K562 treated with DMSO at 1 percent for 4 hours (cell line): ENCODE results near the gene UGT1A6. TPM values are rescaled to one million over a fixed set of nuclear protein-coding genes. Genes with fewer than 3 reads are reported as not detected.

Source experiments
- total RNA-seq: library from RNA; unstranded; fragments of 300-600 nt; gene quantifications from 2 replicates; pipeline ENCODE4 v1.2.3, GENCODE V29; 2022; ENCODE audit not compliant: insufficient read depth

The UGT1A6 gene
- total RNA-seq = not detected in 2 replicates

DNA sequence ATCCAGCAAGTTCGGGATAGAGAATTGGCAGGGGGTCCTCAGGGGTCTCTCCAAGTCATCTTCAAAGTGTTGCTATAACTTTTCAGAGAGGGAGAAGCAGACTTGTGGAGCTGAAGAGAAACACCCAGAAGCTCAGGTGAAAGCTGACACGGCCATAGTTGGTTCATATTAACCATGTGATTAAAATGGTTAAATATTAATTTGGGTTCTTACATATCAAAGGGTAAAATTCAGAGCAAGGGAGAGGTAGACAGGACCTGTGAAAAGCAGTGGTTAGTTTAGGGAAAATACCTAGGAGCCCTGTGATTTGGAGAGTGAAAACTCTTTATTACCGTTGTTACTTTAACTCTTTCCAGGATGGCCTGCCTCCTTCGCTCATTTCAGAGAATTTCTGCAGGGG lies at the start of gene UGT1A6:
TSS of gene UGT1A6 (plus strand) at position 243 of the 400 bp plus-strand sequence. CDS start at position 358, 115 bp downstream.

GRCh38 chr2:233671290-233672161 lies 21.2 kb upstream of the UGT1A6 start, which contains the start of gene UGT1A9:
TSS of gene UGT1A9 (plus strand) at chr2:233671898. CDS start at chr2:233671935, 37 bp downstream.

DNA sequence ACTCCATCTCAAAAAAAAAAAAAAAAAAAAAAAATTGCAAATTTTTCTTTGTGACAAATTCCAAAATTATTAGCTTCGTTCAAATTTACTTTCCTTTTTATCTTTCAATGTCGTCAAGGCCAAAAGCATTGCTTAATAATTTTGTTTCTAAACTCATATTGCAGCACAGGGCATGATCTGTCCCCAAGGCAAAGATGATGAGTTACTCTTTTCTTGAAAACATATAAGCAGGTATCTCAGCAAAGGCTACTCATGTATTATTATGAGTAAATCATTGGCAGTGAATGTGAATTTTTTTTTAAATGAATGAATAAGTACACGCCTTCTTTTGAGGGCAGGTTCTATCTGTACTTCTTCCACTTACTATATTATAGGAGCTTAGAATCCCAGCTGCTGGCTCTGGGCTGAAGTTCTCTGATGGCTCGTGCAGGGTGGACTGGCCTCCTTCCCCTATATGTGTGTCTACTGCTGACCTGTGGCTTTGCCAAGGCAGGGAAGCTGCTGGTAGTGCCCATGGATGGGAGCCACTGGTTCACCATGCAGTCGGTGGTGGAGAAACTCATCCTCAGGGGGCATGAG lies 11.1 kb upstream of the UGT1A6 start, which contains the start of gene UGT1A7:
TSS of gene UGT1A7 (plus strand) at position 381 of the 579 bp plus-strand sequence. CDS start at position 418, 37 bp downstream.

DNA sequence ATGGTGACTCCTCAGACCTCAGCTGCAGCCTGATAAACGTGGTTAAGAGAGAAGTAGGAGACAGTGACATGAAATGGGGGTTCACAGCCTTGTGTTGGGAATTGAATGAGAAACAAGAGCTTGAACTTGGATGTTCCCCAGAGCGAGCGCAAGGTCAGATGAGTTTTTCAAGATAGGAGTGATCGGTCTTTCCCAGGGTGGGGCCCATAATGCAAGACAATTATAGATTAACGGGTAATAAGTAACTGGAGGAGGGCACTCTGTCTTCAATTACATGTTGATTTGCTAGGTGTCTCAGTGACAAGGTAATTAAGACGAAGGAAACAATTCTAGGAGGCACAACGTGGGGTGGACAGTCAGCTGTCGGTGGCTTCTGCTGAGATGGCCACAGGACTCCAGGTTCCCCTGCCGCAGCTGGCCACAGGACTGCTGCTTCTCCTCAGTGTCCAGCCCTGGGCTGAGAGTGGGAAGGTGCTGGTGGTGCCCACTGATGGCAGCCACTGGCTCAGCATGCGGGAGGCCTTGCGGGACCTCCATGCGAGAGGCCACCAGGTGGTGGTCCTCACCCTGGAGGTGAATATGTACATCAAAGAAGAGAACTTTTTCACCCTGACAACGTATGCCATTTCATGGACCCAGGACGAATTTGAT lies 20.0 kb downstream of the UGT1A6 start, which contains the start of gene UGT1A5:
TSS of gene UGT1A5 (plus strand) at position 297 of the 651 bp plus-strand sequence. CDS start at position 382, 85 bp downstream.

GRCh38 chr2:233718552-233718951 lies 25.9 kb downstream of the UGT1A6 start, which contains the start of gene UGT1A4:
TSS of gene UGT1A4 (plus strand) at chr2:233718736. CDS start at chr2:233718821, 85 bp downstream.

GRCh38 chr2:233728723-233729301 lies 36.1 kb downstream of the UGT1A6 start, which contains the start of gene UGT1A3:
TSS of gene UGT1A3 (plus strand) at chr2:233729042. CDS start at chr2:233729127, 85 bp downstream.

DNA sequence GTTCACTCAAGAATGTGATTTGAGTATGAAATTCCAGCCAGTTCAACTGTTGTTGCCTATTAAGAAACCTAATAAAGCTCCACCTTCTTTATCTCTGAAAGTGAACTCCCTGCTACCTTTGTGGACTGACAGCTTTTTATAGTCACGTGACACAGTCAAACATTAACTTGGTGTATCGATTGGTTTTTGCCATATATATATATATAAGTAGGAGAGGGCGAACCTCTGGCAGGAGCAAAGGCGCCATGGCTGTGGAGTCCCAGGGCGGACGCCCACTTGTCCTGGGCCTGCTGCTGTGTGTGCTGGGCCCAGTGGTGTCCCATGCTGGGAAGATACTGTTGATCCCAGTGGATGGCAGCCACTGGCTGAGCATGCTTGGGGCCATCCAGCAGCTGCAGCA lies 67.4 kb downstream of the UGT1A6 start, which contains the start of gene UGT1A1:
TSS of gene UGT1A1 (plus strand) at position 228 of the 400 bp plus-strand sequence. CDS start at position 246, 18 bp downstream.

DNA sequence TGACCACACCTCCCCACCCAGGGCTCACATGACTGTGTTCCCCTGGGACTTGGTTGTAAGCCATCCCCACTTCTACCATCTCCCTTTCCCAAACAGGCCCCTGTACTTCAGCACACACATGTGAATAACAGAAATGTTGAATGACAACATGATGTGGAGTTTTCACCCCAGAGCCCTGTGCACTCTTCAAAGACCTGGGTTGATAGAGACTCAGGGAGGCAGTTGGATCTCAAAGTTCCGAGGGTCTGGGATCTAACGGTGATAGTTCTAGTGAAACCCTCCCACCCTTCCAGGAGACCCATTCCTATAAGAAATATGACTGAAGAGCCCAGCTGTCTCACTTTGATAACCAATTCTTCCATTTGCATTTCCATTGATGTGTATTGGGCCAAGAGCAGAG lies 85.3 kb downstream of the UGT1A6 start, which contains the start of gene MROH2A:
TSS of gene MROH2A (plus strand) at position 301 of the 400 bp plus-strand sequence. CDS start 1,029 bp downstream, outside the sequence.

Other genes with a start within 250 kb of the UGT1A6 start
- gene USP40, start 126.1 kb upstream of the UGT1A6 start, total RNA-seq = 10.1 and 10.3 TPM in 2 replicates
- gene UGT1A8, start 75.3 kb upstream of the UGT1A6 start, total RNA-seq = not detected in 2 replicates
- not detected in 2 replicates for gene UGT1A10, start 56.4 kb upstream of the UGT1A6 start, total RNA-seq
- not detected in 2 replicates for gene UGT1A9, start 21.0 kb upstream of the UGT1A6 start, total RNA-seq
- not detected in 2 replicates for gene UGT1A7, start 11.0 kb upstream of the UGT1A6 start, total RNA-seq
- gene UGT1A5, start 20.0 kb downstream of the UGT1A6 start, total RNA-seq = not detected in 2 replicates
- not detected in 2 replicates for gene UGT1A4, start 25.8 kb downstream of the UGT1A6 start, total RNA-seq
- not detected in 2 replicates for gene UGT1A3, start 36.2 kb downstream of the UGT1A6 start, total RNA-seq
- not detected in 2 replicates for gene UGT1A1, start 67.4 kb downstream of the UGT1A6 start, total RNA-seq
- not detected in 2 replicates for gene MROH2A, start 85.4 kb downstream of the UGT1A6 start, total RNA-seq
- gene HJURP, start 161.6 kb downstream of the UGT1A6 start, total RNA-seq = 18.1 and 25.3 TPM in 2 replicates
- gene TRPM8, start 224.5 kb downstream of the UGT1A6 start, total RNA-seq = not detected in 2 replicates